Right renal pelvis (tissue), 4 donors: ENCODE results near the gene BMP15. TPM values are rescaled to one million over a fixed set of nuclear protein-coding genes. Genes with fewer than 3 reads are reported as not detected.

Experiments
- DNase-seq, 4 donors: peaks; one replicate each; pipeline ENCODE4 v3.0.0-alpha.2; 2013; ENCODE audit warnings: low read depth in 4 of 4, low spot score in 3 of 4, missing footprints in 1 of 4
- polyA plus RNA-seq, 4 donors: library from polyadenylated mRNA; unstranded; fragments of 120-200 nt; gene quantifications; one replicate each; pipeline ENCODE4 v1.2.1, GENCODE V29; 2013; ENCODE audit not compliant: insufficient read length in 4 of 4

Gene BMP15
- polyA plus RNA-seq: not detected

GRCh38 chrX:50910685-50911176, at the start of gene BMP15:
BMP15 (plus strand) TSS chrX:50910735; CDS start chrX:50910784, 49 bp downstream.
- no peak for DNase-seq

- DNase-seq: no peak
Observed at GRCh38 chrX:50863471-50863870, 47.1 kb upstream of the BMP15 start.

- DNase-seq: peak in 2 of 4 donors; percentile 5 to 15
Observed at GRCh38 chrX:50865311-50865710, 45.2 kb upstream of the BMP15 start.

DNA sequence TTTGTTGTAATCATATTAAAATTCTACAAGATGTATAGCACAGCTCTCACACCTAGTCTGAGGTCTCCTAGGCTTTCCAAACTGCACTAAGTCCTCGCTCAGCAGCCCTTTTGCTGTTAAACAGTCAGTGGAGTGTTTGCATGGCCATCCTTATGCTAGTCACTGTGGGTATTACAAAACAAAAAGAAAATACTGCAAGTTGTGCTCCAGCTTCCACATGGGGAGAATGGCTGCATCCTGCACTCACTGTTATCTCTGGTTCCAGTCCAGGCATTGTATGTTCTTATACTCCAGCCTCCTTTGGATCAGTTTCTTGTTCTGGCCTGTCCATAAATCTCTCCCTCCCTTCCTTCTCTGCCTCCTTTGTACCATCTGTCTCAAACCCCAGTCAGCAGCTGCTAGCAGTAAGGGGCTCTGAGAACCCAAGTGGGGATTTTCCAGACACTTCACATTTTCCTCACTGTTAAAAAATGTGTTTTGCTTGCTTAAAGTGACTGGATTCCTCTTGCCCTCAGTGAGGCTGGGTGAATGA, 38.5 kb upstream of the BMP15 start:
- DNase-seq: no peak

DNA sequence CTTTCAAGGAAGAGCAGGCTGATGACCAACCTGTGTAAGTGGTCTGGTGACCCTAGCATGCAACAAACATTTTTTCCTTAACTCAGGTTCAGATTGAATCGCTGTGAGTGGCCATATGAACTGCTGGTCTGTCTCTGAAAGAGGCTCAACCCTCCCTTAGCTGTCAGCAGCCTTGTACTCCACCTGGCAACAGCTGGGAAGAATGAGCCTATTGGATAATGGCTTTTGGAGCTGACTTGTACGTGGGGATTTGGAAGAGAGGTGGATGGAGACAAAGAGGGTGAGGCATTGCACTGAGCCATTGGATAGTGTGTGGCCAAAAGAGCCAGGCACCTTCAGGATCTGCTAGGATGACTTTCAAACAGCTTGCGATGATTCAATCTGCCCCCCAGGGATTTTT, 35.7 kb upstream of the BMP15 start:
- DNase-seq: no peak

DNA sequence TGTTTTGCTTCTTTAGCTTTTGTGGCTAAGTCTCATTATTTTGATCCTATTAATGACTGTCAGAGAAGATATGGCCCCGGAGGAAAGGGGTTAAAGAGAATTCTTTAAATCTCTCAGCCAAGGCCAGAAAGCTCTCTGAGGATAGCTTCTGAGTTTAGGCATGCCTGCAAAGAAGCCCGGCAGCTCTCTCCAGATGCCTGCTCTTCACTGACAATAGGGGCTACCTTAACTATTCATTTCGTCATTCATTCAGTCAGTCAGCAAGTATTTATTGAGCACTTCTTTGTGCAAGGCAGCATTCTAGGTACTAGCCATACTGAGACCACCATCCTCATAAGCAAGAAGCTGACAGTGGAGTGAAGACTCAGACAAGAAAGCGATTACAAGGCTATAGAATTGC, 34.0 kb upstream of the BMP15 start:
- no peak for DNase-seq

GRCh38 chrX:50877310-50877709, 33.2 kb upstream of the BMP15 start:
- no peak for DNase-seq

GRCh38 chrX:50881028-50881427, 29.5 kb upstream of the BMP15 start:
- DNase-seq: no peak

GRCh38 chrX:50888884-50889283, 21.7 kb upstream of the BMP15 start:
- DNase-seq: no peak

DNA sequence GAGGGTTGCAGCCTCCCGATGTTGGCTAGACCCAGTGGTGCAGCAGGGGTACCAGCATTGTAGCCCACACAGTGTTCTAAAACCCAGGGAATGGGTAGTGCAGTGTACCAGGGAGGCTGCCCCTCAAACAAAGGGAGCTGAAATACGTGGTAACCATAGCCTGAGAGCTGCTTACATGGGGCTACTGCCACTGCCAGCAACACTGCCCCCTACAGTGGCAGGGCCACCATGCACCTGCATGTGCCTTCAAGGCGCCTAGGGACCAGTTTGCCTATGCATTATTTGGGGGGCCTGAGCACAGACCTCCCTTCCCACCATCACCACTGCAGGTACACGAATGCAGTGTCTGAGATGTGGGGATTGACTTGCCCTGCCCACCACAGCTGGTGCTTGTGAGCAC, 21.0 kb upstream of the BMP15 start:
- DNase-seq: no peak

GRCh38 chrX:50893047-50893446, 17.5 kb upstream of the BMP15 start:
- DNase-seq: no peak

- no peak for DNase-seq
Observed at GRCh38 chrX:50893466-50893865, 17.1 kb upstream of the BMP15 start.

GRCh38 chrX:50905334-50905733, 5.2 kb upstream of the BMP15 start:
- no peak for DNase-seq

DNA sequence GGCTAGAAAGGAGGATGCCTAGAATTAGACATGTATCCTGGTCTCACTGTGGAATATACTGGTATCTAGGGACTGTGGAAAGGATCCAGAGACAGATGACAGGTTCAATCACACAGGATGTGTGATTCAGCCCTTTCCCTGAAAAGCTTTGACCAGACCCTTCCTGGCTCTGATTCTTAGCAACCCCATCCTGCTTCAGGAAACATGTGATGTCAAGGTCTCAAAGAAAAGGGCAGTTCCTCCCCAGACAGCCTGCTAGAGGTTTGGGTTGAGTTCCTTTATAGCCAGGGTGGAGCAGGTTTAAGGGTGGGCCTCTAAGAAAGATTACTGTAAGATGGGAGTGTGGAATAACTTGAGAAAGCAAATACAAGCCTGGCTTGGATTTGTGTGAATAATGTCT, 3.0 kb downstream of the BMP15 start:
- no peak for DNase-seq

DNA sequence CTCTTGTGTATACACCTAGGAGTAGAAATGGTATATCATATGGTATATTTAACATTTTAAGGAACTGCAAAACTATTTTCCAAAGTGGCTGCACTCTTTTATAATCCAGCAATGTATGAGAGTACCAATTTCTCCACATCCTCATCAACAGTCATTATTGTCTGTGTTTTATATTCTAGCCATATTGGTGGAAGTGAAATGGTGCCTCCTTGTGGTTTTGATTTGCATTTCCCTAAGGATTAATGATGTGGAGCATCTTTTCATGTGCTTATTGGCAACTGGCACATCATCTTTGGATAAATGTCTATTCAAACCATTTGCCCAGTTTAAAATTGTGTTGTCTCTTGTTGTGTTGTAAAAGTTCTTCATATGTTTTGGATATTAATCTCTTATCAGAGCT, 9.6 kb downstream of the BMP15 start:
- no peak for DNase-seq

- DNase-seq: no peak
Observed at GRCh38 chrX:50927127-50927526, 16.6 kb downstream of the BMP15 start.

- DNase-seq: no peak
Observed at GRCh38 chrX:50941638-50942037, 31.1 kb downstream of the BMP15 start.

- no peak for DNase-seq
Observed at GRCh38 chrX:50942471-50942870, 31.9 kb downstream of the BMP15 start.

GRCh38 chrX:50952406-50952805, 41.9 kb downstream of the BMP15 start:
- DNase-seq: no peak

- DNase-seq: no peak
Observed at GRCh38 chrX:50953832-50954231, 43.3 kb downstream of the BMP15 start.

- no peak for DNase-seq
Observed at GRCh38 chrX:50962156-50962555, 51.6 kb downstream of the BMP15 start.

DNA sequence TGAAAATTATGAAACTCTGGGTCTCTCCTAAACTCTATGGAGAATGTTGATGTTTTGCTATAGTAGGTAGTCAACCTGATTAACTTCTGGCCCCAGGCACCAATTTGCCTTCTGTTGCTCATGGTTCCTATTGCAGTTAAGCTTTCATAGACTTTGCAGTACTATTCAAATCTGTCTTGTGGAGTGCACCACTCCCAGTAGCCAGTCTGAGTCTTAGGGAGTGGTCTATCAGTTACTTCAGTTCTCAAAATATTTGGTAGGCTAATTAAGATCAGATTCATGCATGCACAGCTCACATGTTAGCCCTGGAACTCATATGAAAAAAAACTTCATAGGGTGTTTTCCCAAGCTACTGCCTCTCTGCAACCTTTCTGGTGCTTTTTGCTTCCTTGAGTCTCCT, 53.3 kb downstream of the BMP15 start:
- no peak for DNase-seq
